ENCODE data around the gene FXYD2.

DNA sequence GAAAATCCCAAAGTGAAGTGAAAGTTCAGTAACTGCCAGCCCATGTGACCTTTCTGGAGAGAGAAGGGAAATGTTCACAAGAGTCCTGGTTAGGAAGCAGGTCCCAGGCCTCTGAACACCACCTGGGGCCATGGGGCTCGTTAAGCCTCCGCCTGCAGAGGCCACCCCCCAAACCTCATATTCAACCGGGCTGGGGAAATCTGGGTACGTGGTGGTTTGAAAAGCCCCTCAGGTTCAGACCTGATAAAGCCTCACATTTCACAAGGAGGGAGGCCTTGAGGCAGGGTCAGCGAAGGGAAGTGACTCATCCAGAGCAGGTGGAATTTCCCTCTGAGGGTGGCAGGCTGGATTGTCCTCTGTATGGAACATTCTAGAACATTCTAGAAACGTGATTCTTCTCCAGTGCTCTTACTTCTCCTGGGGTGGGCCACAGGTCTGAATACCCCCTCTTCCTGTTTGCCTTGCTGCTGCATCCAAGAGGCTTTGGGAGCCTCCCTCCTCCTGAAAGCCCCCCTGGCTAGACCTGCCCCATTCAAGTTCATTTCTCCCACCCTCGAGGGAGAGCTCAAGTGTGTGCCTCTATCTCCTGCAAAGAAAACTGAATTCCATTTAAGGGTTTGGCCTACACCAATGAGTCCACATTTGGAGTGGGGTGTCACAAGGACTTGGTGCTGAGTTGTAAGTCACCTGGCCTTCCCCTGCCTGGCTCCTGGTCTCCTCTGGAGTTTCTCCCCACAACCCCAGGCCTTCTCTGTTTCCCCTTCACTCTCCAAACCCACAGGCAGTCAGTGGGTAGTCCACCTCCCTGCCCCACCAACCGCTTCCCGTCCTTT is 6.3 kb downstream of the FXYD2 start:
- TF ChIP-seq GATA3 (IDR thresholded peaks at IDR 0.05; ENCODE audit: low read depth, low read length) (no peak), GATA2 (IDR thresholded peaks at IDR 0.05; ENCODE audit: low read depth, low read length) (no peak)

Data from SH-SY5Y (cell line).